ENCODE data around the gene ITGA11. TPM values are rescaled to one million over a fixed set of nuclear protein-coding genes. Genes with fewer than 3 reads are reported as not detected.

ITGA11 gene
- total and polyA plus RNA-seq, 2 of the 13 experiments (the other 11 are each of a cell fraction or from before 2014, with no cell fraction given): not detected

DNA sequence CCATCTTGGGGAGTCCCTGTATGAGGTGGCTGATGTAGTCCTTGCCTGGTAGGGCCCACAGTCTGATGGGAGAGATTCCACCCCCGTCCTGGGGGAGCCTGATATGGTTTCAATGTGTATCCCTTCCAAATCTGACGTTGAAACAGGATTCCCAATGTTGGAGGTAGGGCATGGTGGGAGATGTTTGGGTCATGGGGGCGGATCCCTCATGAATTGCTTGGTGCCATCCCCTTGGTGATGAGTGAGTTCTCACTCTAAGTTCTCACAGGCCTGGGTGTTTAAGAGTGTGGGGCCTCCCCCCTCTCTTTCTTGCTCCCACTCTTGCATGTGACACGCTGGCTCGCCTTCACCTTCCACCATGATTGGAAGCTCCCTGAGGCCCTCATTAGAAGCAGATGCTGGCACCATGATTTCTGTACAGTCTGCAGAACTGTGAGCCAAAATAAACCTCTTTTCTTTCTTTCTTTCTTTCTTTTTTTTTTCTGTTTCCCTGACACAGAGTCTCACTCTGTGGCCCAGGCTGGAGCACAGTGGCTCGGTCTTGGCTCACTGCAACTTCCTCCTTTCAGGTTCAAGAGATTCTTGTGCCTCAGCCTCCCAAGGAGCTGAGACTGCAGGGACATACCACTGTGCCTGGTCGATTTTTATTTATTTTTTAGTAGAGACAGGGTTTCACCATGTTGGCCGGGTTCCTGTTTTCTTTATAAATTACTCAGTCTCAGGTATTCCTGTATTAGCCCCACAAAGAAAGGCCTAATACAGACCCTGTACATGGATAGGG is 28.6 kb downstream of the ITGA11 start (continued):
- TF ChIP-seq ZNF160 (CRISPR knock-in tag; IDR thresholded peaks at IDR 0.05): no peak
- no peak for TF ChIP-seq ZNF709 (CRISPR knock-in tag; IDR thresholded peaks at IDR 0.05)
- no peak for TF ChIP-seq RFXAP (CRISPR knock-in tag; IDR thresholded peaks at IDR 0.05; ENCODE audit: borderline replicate concordance)
- TF ChIP-seq PAF1 (CRISPR knock-in tag; IDR thresholded peaks at IDR 0.05): no peak
- TF ChIP-seq, protein P1, sequence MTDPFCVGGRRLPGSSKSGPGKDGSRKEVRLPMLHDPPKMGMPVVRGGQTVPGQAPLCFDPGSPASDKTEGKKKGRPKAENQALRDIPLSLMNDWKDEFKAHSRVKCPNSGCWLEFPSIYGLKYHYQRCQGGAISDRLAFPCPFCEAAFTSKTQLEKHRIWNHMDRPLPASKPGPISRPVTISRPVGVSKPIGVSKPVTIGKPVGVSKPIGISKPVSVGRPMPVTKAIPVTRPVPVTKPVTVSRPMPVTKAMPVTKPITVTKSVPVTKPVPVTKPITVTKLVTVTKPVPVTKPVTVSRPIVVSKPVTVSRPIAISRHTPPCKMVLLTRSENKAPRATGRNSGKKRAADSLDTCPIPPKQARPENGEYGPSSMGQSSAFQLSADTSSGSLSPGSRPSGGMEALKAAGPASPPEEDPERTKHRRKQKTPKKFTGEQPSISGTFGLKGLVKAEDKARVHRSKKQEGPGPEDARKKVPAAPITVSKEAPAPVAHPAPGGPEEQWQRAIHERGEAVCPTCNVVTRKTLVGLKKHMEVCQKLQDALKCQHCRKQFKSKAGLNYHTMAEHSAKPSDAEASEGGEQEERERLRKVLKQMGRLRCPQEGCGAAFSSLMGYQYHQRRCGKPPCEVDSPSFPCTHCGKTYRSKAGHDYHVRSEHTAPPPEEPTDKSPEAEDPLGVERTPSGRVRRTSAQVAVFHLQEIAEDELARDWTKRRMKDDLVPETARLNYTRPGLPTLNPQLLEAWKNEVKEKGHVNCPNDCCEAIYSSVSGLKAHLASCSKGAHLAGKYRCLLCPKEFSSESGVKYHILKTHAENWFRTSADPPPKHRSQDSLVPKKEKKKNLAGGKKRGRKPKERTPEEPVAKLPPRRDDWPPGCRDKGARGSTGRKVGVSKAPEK (CRISPR knock-in tag; IDR thresholded peaks at IDR 0.05; ENCODE audit: borderline replicate concordance): no peak
- TF ChIP-seq JDP2 (CRISPR knock-in tag; IDR thresholded peaks at IDR 0.05; ENCODE audit: borderline replicate concordance): no peak
- TF ChIP-seq IKZF4 (CRISPR knock-in tag; IDR thresholded peaks at IDR 0.05; ENCODE audit: borderline replicate concordance, low read depth, not compliant biosample characterization): no peak
- no peak for TF ChIP-seq MED1 (CRISPR knock-in tag; IDR thresholded peaks at IDR 0.05)
- no peak for TF ChIP-seq ZMYM3 (CRISPR knock-in tag; IDR thresholded peaks at IDR 0.05)
- no peak for TF ChIP-seq SMC3 (IDR thresholded peaks at IDR 0.05; ENCODE audit: low read length)
- no peak for TF ChIP-seq ZNF766 (CRISPR knock-in tag; IDR thresholded peaks at IDR 0.05; ENCODE audit: borderline replicate concordance)
- TF ChIP-seq CREB1 (IDR thresholded peaks at IDR 0.05): no peak
- TF ChIP-seq CREB1 (CRISPR knock-in tag; IDR thresholded peaks at IDR 0.05): no peak
- TF ChIP-seq ZNF451 (CRISPR knock-in tag; IDR thresholded peaks at IDR 0.05): no peak
